ENCODE measurements around the gene PNMT. TPM values are rescaled to one million over a fixed set of nuclear protein-coding genes. Genes with fewer than 3 reads are reported as not detected.

Gene PNMT
- total RNA-seq, 1 donor from 2014 or later = 7.1 TPM

DNA sequence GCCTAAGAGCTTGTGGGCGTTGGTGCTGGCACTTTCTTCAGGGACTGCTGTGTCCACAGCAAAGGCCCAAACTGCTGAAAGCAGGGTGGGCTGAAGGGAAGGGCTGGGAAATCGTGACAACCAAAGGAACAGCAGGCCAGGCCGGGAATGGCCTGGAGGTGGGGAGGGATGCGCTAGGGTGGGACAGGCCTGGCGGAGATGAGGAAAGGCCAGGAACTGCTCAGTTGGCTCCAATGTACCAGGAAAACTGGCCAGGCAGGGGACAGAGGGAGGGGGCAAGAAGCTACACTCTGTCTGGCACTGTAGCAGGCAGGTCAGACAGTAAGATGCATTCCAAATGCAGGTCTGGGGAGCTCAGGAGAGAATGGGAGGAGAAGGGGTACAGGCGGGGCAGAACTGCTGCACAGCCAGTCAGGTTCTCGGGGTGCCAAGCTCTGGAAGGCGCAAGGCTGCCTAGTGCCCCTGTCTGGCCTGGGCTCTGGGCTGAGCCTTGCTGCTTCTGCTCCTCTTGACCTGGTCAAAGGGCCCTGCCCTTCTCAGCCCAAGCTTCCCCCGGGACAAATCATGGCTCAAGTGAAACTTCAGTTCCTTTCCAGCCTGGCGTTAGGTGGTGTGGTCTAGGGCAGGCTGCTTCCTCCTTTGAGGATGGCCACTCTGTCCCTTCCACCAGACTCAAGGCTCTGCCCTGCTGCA, 7.3 kb downstream of the PNMT start:
- DNase-seq (peak; percentile 29), ATAC-seq (ENCODE audit: poor library complexity) (no peak)
- intact Hi-C loops (cut with DNase I) = no loop called here

DNA sequence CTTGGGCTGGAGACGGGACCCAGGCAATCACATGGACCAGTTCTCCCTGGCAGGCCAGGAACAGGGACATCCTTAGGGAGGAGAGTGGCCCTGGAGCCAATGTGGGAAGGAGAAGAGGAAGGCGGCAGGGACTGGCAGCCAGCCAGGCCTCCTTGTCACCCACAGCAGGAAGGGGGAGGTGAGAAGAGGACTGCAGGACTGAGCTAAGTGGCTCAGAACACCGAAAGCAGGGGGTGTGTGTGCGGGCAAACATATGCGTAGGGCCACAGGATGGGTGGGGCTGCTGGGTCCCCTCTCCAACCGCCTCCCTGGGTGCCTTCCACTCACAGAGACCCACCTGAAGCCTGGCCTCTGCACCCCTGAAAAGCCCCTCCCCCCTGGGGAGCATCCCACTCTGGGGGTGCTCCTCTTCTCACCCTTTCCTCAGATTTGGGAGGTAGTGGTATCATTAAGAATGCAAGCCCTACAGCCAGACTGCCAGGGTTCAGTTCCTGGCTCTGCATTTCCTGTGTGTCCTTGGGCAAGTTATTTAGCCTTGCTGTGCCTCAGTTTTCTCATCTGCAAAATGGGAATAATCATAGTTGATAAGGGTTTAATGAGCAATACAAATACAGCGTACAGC, 8.1 kb downstream of the PNMT start:
- intact Hi-C loops (cut with DNase I) = no loop called here
- ATAC-seq (ENCODE audit: poor library complexity) = peak; percentile 42
- peak; percentile 86 for DNase-seq

DNA sequence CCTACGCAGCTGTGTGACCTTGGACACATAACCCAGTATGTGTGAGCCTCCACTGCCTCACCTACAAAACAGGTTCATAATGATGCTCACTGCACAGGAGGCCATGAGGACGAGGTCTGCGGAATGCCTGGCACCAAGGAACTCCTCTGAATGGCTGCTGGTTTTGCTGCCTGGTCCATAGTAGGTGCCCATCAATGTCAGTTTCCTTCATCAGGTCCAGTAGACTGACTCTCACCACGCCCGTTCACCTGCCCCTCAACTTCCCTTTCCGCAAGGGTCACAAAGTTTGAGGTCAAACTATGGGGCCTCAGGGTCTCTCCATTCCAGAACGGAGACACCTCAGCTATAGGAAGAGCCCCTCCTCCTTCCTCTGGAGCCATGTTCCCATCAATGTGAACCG, 8.8 kb downstream of the PNMT start:
- ATAC-seq (ENCODE audit: poor library complexity) (no peak), DNase-seq (no peak)
- intact Hi-C loops (cut with DNase I) = no loop called here

DNA sequence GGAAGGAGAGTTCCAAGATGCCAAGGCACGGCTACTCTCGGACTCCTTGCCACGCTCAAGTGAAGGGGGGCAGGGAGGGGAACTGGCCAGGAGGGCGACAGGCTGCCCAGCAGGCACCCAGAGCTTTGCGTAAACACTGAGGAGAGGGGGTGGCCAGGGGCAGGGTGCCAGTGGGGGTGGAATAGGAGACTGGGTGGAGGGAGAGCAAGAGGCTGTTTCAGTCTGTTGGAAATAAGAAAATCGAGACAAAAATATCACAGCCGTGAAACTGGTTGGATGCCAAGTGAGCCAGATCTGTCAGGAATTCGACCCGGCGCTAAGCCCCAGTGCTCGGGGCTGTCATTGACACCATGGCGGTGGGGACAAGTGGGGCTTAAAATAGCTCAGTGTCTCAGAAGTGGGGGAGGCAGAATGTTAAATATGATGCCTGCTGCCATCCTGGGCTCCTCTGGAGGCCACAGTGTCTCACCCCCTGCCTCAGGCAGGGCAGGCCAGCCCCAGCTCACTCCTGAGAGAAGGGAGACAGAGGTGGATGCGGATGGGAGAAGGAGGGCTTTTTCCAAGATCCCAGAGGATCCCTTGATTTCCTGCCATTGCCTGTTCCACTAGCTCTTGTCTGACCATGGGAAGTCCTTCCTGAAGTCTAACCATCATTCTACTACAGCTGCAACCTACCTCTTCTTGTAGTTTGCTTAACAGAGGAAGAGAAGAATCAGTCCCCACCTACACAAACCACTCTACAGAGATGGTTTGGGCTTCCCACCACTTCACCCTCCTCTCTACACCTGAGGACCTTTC, 9.5 kb downstream of the PNMT start:
- intact Hi-C loops (cut with DNase I) = no loop called here
- peak; percentile 74 for DNase-seq
- peak; percentile 74 for ATAC-seq (ENCODE audit: poor library complexity)

DNA sequence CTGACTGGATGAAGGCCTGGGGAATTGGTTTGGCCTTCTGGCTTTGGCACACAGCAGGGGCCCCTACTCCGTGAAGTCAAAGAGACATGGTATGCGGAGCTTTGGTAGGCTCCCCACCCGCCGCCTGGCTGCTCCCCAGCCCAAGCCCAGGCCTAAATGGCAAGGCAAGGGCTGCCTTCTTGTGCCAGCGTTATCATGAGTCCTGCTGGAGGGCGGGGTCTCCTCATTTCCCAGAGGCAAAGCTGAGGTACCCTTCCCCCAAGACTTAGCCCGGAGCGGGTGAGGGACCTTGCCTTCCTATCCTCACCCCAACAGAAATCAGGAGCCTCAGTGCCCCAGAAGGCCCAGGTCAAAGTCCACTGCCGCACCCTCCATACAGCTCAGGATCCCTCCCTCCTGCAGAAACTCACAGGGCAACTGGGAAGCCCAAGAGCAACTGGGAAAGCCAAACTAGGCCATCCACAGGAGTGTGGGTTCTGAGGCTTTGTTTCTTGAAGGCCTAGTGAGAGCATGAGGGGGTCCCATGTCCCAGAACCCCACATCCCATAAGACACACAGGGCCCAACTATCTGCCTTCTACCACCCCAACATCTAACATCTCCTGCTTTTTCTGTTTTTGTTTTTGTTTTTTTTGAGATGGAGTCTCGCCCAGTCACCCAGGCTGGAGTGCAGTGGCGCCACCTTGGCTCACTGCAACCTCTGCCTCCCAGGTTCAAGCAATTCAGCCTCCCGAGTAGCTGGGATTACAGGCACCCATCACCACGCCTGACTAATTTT, 10.3 kb downstream of the PNMT start:
- intact Hi-C loops (cut with DNase I) = no loop called here
- ATAC-seq (ENCODE audit: poor library complexity) = no peak
- no peak for DNase-seq

DNA sequence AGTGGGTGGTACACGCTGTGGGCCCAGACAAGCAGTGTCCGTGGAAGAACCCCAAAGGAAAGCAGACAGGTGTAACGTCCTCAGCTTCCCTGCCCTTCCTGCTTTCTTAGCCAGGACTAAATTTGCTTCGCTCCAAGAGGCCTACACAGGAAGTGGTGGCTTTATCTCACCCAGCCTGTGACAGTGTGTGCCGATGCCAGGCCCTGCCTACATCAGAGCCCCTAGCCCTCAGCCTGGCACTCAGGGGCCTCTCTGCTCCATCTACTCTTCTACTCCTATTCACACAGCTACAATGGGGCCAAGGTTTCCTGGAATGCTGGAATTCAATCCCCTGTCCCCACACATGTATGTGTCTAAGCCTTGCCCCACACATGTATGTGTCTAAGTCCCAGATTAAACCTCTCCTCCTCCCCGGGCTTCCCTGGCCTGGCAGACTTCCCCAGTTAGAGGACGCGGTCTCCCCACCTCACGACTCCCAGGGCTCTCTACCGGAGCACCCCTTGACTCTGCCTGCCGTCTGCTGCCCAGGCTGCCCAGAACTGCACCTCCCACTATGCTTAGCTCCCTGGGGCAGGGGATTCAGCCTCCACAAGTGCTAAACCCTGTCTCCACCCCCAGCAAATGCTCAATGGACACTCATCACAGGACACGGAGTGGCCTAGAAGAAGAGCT, 11.4 kb downstream of the PNMT start:
- peak; percentile 66 for DNase-seq
- peak; percentile 51 for ATAC-seq (ENCODE audit: poor library complexity)
- intact Hi-C loops (cut with DNase I) = no loop called here

DNA sequence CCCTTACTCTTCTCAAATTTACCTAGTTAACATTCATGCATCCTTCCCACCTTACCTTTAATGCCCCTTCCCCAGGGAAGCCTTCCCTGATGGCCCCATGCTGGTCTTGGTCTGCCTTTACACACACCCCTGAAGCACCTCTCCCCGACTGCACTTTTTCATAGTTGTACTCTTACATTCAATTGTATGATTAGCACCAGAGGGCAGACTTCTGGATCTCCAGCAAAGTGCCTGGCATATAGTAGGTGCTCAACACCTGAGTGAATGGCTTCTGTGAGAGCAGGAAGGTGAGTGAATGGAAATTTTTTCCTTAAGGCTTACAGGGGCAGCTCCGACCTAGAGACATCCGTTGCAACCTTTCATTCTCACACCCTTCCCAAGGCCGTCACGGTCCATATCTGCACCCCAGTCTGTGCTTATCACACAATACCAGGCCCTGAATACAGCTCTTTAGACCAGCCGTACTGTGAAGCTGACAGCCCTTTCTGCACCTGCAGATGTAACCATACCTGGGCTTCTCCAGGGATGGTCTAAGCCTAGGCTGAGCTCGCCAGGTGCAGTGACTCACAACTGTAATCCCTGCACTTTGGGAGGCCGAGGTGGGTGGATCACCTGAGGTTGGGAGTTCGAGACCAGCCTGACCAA, 15.2 kb downstream of the PNMT start:
- DNase-seq (no peak), ATAC-seq (ENCODE audit: poor library complexity) (no peak)
- intact Hi-C loops (cut with DNase I) = no loop called here

DNA sequence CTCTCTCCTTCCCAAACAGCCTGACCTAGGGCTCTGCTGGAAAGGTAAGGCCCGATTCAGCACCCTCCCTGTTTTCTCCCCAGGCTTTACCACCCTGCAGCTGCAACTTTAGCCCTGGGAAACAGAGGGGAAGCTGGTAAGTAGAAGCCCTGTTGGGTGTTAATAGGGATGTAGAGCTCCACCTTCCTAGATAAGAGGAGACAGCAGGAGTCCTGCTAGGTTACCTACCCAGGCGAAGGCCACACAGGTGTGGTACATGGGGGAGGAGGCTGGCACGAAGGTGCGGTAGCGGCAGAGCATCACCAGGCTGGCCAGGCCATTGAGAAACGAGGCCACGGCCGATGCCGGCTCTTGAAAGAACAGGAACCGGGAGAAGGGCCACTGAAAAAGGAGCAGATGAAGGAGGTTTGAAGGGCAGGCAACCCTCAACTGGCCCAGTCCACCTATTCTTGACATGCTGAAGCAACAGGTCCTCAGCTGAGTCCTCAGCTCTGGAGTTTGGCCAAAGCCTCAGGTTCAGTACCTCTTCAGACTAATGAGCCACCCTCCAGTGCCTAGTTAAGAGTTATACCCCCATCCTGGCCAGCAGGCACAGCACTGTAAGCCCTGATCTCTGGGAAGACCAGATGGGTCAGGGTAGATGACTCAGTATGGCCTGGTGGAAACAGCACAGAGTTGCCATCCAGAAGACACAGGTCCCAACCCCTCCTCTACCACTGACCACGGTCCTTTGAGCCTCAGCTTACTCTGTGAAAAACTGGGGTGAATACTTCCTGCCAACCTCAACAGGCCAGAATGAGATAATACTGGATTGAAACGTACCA, 16.3 kb downstream of the PNMT start:
- intact Hi-C loops (cut with DNase I) = no loop called here
- no peak for ATAC-seq (ENCODE audit: poor library complexity)
- no peak for DNase-seq

DNA sequence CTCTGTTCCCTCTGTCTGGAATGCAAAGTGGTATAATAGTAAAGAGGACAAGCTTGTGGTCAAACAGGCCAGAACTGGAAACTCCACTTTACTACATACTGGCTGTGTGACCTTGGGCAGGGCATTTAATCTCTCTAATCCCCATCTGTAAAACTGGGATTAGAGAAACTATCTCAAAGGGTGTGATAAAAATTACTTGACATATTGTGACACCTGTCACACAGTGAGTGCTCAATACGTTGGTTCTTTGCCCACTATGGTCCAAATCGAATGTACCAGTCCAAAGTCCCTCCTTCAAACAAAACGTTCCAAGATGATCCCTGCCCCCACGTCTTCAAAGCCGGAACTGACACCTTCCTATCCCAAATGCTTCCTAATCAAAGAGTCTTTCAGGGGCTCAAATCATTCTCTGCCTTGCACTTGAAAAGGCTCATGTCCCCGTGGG, 18.9 kb downstream of the PNMT start:
- intact Hi-C loops (cut with DNase I) = no loop called here
- ATAC-seq (ENCODE audit: poor library complexity) (no peak), DNase-seq (no peak)

DNA sequence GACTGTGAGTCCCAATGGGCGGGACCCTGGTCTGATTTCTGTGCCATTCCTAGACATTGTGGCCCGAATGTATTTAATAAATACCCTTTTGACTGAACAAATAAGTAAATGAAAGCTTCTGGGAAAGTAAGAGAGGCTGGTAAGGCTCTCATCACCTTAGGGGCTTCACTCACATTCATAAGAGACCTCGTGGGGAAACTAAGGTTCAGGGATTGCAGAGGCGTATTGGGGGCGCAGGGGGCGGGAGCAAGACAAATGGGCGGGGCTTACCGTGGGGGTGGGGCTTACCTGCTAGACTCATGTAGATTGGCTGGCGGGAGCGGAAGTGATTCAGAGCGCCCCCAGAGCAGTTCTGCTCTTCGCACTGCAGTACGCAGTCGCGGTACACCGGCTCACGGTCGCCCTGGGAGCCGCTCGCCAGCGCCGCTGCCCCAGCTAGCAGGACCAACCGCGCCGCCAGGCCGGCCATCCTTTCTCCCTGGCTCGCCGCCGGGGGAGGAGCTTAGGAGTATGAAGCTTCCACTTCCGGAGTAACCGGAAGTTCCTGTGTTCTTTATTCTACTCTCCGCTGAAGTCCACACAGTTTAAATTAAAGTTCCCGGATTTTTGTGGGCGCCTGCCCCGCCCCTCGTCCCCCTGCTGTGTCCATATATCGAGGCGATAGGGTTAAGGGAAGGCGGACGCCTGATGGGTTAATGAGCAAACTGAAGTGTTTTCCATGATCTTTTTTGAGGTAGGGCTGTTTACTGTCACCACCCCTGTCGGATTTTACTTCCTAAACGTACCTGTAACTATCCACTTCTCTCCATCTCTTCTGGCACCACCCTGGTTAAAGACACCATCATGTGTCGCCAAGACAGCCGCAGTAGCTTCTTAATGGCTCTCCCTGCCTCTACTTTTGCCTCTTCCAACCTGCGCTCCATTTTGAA, 19.6 kb downstream of the PNMT start, which contains the start of gene PGAP3:
PGAP3 (minus strand) TSS at position 512 of the 929 bp plus-strand sequence; CDS start at position 469, 43 bp downstream.
- DNase-seq (peak; percentile 91), ATAC-seq (ENCODE audit: poor library complexity) (peak; percentile 97)
- intact Hi-C loops (cut with DNase I) = no loop called here

DNA sequence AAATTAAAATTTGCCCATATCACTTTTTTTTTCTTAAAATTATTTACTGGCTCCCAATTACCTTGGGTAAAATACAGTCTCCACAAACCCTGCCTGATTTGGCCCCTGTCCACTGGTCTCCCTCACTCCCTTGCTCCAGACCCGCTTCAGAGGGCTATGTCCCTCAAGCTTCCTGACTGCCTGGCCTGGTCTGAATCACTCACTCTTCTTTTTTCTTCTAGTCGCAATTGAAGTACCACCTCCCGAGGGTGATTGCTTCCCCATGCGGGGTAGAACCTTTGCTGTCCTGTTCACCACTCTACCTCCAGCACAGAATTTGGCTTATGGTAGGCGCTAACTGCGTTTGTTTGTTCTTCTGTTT, 20.2 kb downstream of the PNMT start:
- intact Hi-C loops (cut with DNase I) = no loop called here
- ATAC-seq (ENCODE audit: poor library complexity) = no peak

DNA sequence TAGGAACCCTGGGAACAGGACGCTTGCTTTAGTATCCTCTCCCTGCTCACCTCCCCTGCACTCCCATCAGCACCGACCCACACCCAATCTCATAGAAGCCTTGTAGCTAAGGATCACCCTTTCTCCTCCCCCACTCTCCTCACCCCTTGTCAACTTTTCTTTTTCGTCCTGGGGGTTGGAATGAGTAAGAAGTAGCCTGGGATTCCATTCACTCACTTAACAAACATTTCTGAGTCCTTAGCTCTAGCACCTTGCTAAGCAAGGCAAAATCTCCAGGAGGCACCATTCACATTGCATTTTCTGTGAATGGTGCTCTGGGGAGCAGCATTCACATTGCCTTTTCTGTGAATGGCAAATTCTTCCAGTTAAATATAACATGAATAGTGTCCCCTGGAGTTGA, 20.7 kb downstream of the PNMT start:
- intact Hi-C loops (cut with DNase I) = no loop called here
- DNase-seq (no peak), ATAC-seq (ENCODE audit: poor library complexity) (no peak)

More for the DNA sequence above, 20.2 kb downstream of the PNMT start:
- no peak for DNase-seq

DNA sequence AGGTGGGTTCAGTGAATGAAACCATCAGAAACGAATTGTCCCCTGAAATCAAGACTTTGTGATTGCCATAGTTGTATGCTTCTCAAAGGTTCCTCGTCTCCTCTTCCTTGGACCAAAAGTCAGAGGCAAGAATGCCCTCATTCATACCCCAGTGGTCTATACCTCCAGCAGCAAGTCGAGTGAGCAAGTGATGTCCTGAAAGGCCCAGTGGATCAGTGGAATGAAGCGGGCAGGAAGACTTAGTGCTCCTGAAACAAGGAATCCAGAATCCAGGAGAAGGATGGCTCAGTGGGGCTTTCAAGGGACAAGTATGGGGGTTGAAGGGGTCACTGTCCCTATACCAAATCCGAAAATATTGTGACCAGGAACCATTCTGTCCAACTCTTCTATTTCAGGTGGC, 26.3 kb downstream of the PNMT start:
- no peak for ATAC-seq (ENCODE audit: poor library complexity)
- intact Hi-C loops (cut with DNase I) = no loop called here
- DNase-seq = no peak

DNA sequence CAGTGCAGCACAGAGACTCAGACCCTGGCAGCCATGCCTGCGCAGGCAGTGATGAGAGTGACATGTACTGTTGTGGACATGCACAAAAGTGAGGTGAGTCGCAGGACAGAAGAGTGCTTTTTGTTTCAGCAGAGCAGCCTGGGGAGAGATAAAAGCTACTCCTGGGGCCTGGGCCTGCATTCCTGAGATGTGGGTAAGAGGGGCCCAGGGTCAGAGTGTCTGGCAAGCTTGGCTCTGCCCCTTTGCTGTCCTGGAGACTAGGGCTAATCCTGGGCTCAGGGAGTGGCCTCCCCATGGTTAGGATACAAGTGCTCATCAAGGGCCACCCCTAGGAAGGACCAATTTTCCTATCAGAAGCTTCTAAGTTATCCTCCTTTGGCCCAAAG, 26.8 kb downstream of the PNMT start:
- no peak for DNase-seq
- intact Hi-C loops (cut with DNase I) = no loop called here

DNA sequence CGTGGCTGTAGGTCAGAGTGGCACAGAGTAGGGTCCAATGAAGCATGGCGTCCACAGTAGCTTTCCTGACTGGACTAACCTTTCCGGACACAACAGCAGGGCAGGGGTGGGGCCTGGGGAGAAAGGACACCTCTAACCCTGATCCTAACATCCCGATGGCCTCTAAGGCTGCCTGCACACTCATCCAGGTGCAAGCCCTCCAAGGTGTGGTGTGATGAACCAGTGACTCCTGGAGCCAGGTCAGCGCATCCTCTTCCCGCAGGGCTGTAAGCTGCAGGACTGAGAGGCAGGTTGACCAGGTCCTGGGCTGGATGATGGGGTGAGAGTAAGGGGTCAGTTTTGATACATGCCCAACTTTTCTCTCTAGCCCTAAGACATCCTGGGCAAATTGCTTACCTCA, 28.5 kb downstream of the PNMT start:
- intact Hi-C loops (cut with DNase I) = no loop called here
- no peak for ATAC-seq (ENCODE audit: poor library complexity)
- DNase-seq = no peak

More for the DNA sequence above, 26.8 kb downstream of the PNMT start:
- no peak for ATAC-seq (ENCODE audit: poor library complexity)

DNA sequence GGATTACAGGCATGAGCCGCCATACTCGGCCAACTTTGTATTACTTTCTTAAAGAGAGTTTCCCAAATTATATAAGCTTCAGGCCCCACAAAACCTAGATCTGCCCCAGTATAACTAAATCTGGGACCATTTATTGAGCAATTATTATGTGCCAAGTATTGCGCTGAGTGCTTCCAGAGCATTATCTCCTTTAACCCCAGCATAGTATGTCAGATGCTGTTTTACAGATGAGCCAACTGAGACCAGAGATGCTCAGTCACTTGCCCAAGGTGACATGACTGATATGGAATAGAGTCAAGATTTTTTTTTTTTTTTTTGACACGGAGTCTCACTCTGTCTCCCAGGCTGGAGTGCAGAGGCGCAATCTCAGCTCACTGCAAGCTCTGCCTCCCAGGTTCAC, 29.7 kb downstream of the PNMT start:
- ATAC-seq (ENCODE audit: poor library complexity) (no peak), DNase-seq (no peak)
- intact Hi-C loops (cut with DNase I) = no loop called here

Measured in Right ventricle myocardium superior (tissue), 1 donor.